ENCODE measurements around the gene USP22. TPM values are rescaled to one million over a fixed set of nuclear protein-coding genes. Genes with fewer than 3 reads are reported as not detected.
A peak's percentile ranks its signal among the peaks of the same experiment; 100 is the strongest.

The USP22 gene
- polyA plus RNA-seq, 3 donors = 20.4 to 69.9 (median 27.3) TPM

- WGBS (ENCODE audit: insufficient coverage) = 0% methylated on average over 1 of the region's 7 CpGs
- peaks cover 2 to 19% of the 10 kb centered on the region in 2 donors for H3K36me3 ChIP-seq (replicated peaks in 1 of 2; ENCODE audit: control insufficient read depth in 1 of 2, insufficient read depth in 2 of 2, low read length in 2 of 2)
- Mint-ChIP-seq H3K4me3 (peak overlapping the region in 1 of 2 donors; percentile 70), H3K9me3 (no peaks in the 10 kb centered on the region), H3K36me3 (peaks cover 9 to 15% of the 10 kb centered on the region in 2 donors), H3K27me3 (ENCODE audit: low read depth in 3 of 3) (peaks cover 0 to 4% (median 2%) of the 10 kb centered on the region in 3 donors), H3K4me1 (peaks cover 66% of the 10 kb centered on the region), H3K27ac (peak overlapping the region; percentile 78 to 93 (median 87))
- no peak for TF ChIP-seq CTCF (IDR thresholded peaks at IDR 0.05)
- H3K27me3 ChIP-seq (ENCODE audit: control insufficient read depth in 2 of 2, insufficient read depth in 2 of 2, low read length in 2 of 2) = no peaks in the 10 kb centered on the region
- intact Hi-C loops (cut with micrococcal nuclease) = no loop called here
- peak overlapping the region in 1 of 3 experiments; percentile 42 for H3K4me3 ChIP-seq (replicated peaks in 1 of 3; ENCODE audit: low read depth in 2 of 3, low read length in 3 of 3)
- H3K9me3 ChIP-seq (replicated peaks in 1 of 2; ENCODE audit: control insufficient read depth in 1 of 2, insufficient read depth in 1 of 2, low read length in 2 of 2) = no peaks in the 10 kb centered on the region
- H3K9ac ChIP-seq (ENCODE audit: insufficient read depth, low read length, poor library complexity, severe bottlenecking) = no peak overlapping the region
- H4K20me1 ChIP-seq (ENCODE audit: insufficient read depth, low read length) = peaks cover 99% of the 10 kb centered on the region
- H3K4me2 ChIP-seq (replicated peaks; ENCODE audit: extremely low read depth, low read length, poor library complexity, severe bottlenecking) = peak overlapping the region; percentile 47
- peak overlapping the region; percentile 45 to 65 for H3K27ac ChIP-seq (ENCODE audit: low read depth in 1 of 2, low read length in 2 of 2)
- peaks cover 100% of the 10 kb centered on the region for H3K79me2 ChIP-seq (ENCODE audit: insufficient read depth, low read length)
- peak in 2 of 3 donors; percentile 23 for DNase-seq
- no peak overlapping the region for H2AFZ ChIP-seq (ENCODE audit: insufficient read depth, low read depth, low read length, poor library complexity, severe bottlenecking)
- H3K4me1 ChIP-seq (ENCODE audit: control insufficient read depth in 1 of 2, insufficient read depth in 2 of 2, low read length in 2 of 2) = peaks cover 50 to 51% of the 10 kb centered on the region in 2 donors
Measured at GRCh38 chr17:21035406-21035805, 7.4 kb downstream of the USP22 start.

GRCh38 chr17:21034340-21035235 is 8.2 kb downstream of the USP22 start:
- WGBS (ENCODE audit: insufficient coverage) = 5% methylated on average over 9 of the region's 13 CpGs
- peaks cover 0 to 4% (median 2%) of the 10 kb centered on the region in 3 donors for H3K27me3 Mint-ChIP-seq (ENCODE audit: low read depth in 3 of 3)
- H3K9me3 ChIP-seq (replicated peaks in 1 of 2; ENCODE audit: control insufficient read depth in 1 of 2, insufficient read depth in 1 of 2, low read length in 2 of 2) = no peaks in the 10 kb centered on the region

More at GRCh38 chr17:21034340-21035235, 8.2 kb downstream of the USP22 start:
- peak; percentile 25 to 72 (median 42) for DNase-seq
- Histone ChIP-seq H4K20me1 (ENCODE audit: insufficient read depth, low read length) (peaks cover 99% of the 10 kb centered on the region), H3K4me2 (replicated peaks; ENCODE audit: extremely low read depth, low read length, poor library complexity, severe bottlenecking) (peak overlapping the region; percentile 47), H3K36me3 (replicated peaks in 1 of 2; ENCODE audit: control insufficient read depth in 1 of 2, insufficient read depth in 2 of 2, low read length in 2 of 2) (peaks cover 2 to 19% of the 10 kb centered on the region in 2 donors), H3K27me3 (ENCODE audit: control insufficient read depth in 2 of 2, insufficient read depth in 2 of 2, low read length in 2 of 2) (no peaks in the 10 kb centered on the region), H3K4me1 (ENCODE audit: control insufficient read depth in 1 of 2, insufficient read depth in 2 of 2, low read length in 2 of 2) (peaks cover 44 to 55% of the 10 kb centered on the region in 2 donors), H2AFZ (ENCODE audit: insufficient read depth, low read depth, low read length, poor library complexity, severe bottlenecking) (no peak overlapping the region), H3K9ac (ENCODE audit: insufficient read depth, low read length, poor library complexity, severe bottlenecking) (no peak overlapping the region), H3K4me3 (replicated peaks in 1 of 3; ENCODE audit: low read depth in 2 of 3, low read length in 3 of 3) (peak overlapping the region in 1 of 3 experiments; percentile 42), H3K79me2 (ENCODE audit: insufficient read depth, low read length) (peaks cover 100% of the 10 kb centered on the region), H3K27ac (ENCODE audit: low read depth in 1 of 2, low read length in 2 of 2) (peak overlapping the region; percentile 48 to 65)
- H3K4me3 Mint-ChIP-seq = peak overlapping the region; percentile 47 to 70
- intact Hi-C loops (cut with micrococcal nuclease) = no loop called here
- H3K4me1 Mint-ChIP-seq = peaks cover 69% of the 10 kb centered on the region
- TF ChIP-seq CTCF (IDR thresholded peaks at IDR 0.05) = no peak
- no peaks in the 10 kb centered on the region for H3K9me3 Mint-ChIP-seq
- peaks cover 9 to 15% of the 10 kb centered on the region in 2 donors for H3K36me3 Mint-ChIP-seq
- peak overlapping the region; percentile 78 to 93 (median 87) for H3K27ac Mint-ChIP-seq

All from CD14-positive monocyte (primary cell).